Measurements from ENCODE around the gene ELP2. TPM values are rescaled to one million over a fixed set of nuclear protein-coding genes. Genes with fewer than 3 reads are reported as not detected.

Gene ELP2
- total and polyA plus RNA-seq, 4 donors: 38.1 to 99.3 (median 73.5) TPM

DNA sequence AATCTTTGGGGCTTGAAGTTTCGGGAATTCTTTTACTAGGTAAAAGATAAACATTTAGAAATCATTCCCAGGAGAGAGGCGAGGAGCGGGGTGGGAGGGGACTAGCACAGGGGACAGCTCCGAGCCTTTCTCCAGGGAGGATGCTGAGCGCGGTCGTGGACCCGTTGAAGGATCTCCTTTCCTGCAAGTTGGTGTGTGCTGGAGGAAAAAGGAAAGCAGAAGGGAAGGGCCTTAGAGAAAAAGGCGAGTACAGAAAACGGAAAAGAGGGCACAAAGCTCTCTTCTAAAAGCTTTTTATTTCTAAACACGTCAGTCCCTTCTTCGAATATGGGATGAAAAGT, 1.2 kb upstream of the ELP2 start:
- Histone ChIP-seq H3K4me3 (ENCODE audit: low read length in 2 of 2) (peak overlapping the region; percentile 58 to 71), H3K27ac (ENCODE audit: low read depth in 1 of 2, low read length in 2 of 2) (no peak overlapping the region), H3K27me3 (ENCODE audit: control insufficient read depth in 1 of 2, insufficient read depth in 2 of 2, low read length in 1 of 2) (no peaks in the 10 kb centered on the region), H3K9me3 (ENCODE audit: control insufficient read depth, low read length) (no peaks in the 10 kb centered on the region), H3K4me1 (ENCODE audit: control insufficient read depth in 1 of 2, insufficient read depth in 2 of 2, low read length in 2 of 2) (peaks cover 0 to 2% of the 10 kb centered on the region in 2 donors), H3K36me3 (ENCODE audit: control insufficient read depth in 1 of 2, insufficient read depth in 2 of 2, low read length in 1 of 2) (no peaks in the 10 kb centered on the region)
- DNase-seq (no peak), ATAC-seq (ENCODE audit: low FRiP score) (no peak)
- WGBS, 2 donors: 0% methylated on average over 12 of the region's 12 CpGs
- intact Hi-C loops (cut with DNase I): no loop called here

DNA sequence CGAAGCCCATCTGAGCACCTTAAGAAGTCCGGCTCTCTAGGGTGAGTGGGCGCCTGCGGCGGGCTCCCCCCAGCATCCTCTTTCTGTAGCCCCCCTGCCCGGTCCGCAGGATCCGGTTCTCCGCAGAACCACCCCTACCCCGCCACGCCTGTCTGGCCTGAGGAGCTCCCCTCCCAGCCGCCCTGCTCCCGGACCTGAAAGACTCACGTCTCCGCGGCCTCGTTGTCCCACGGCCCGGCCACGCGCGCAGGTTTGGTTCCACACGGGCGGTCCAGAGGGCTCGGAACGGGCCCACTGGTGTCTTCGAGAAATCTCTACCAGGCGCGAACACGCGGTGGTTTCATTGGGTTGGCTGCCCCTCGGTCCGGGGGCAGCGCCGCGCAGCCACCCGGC, 796 bp upstream of the ELP2 start:
- H3K27ac ChIP-seq (ENCODE audit: low read depth in 1 of 2, low read length in 2 of 2): peak overlapping the region in 1 of 2 donors; percentile 49
- H3K27me3 ChIP-seq (ENCODE audit: control insufficient read depth in 1 of 2, insufficient read depth in 2 of 2, low read length in 1 of 2): no peaks in the 10 kb centered on the region
- WGBS, 2 donors: 0 to 1% methylated on average over 35 to 37 of the region's 37 CpGs
- H3K36me3 ChIP-seq (ENCODE audit: control insufficient read depth in 1 of 2, insufficient read depth in 2 of 2, low read length in 1 of 2): no peaks in the 10 kb centered on the region
- intact Hi-C loops (cut with DNase I): no loop called here
- ATAC-seq (ENCODE audit: low FRiP score): no peak
- no peak for DNase-seq
- H3K9me3 ChIP-seq (ENCODE audit: control insufficient read depth, low read length): no peaks in the 10 kb centered on the region
- peaks cover 0 to 2% of the 10 kb centered on the region in 2 donors for H3K4me1 ChIP-seq (ENCODE audit: control insufficient read depth in 1 of 2, insufficient read depth in 2 of 2, low read length in 2 of 2)
- H3K4me3 ChIP-seq (ENCODE audit: low read length in 2 of 2): peak overlapping the region; percentile 58 to 71

DNA sequence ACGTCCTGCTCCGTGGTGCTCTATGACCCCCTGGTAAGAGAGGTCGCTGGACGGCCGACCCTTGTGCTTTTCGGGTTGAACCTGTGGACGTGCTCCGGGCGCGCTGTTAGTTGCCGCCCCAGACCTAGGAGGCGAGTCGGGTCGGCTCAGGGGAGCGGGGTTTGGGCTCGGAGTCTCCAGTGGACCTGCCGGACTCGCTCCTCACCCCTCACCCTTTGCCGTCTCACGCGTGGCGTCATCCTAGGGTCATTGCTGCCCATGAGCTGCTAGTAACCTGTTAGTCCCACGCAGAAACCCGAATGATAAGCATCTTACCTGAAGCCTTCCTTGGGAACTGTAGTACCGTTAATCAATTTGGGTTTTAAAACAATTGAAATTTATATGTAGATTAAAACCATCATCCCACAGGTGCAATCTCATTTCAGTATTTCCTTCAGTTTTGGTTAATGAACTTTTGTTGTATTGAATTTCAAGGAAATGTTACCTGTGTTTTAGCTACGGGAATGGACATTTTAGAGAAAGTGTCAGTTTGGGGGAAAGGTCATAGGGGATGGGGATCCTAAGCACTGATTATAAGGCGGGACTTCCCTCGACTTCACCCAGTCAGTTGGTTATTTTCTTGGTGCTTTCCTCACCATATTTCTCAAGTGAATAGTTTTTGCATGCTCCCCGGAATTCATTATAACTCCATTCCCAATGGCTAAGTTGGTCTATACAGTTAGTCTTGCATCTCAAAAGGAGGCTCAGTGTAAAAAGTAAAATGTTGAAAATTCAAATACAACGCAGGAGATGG, 536 bp downstream of the ELP2 start:
- Histone ChIP-seq H3K9me3 (ENCODE audit: control insufficient read depth, low read length) (no peaks in the 10 kb centered on the region), H3K27me3 (ENCODE audit: control insufficient read depth in 1 of 2, insufficient read depth in 2 of 2, low read length in 1 of 2) (no peaks in the 10 kb centered on the region), H3K4me3 (ENCODE audit: low read length in 2 of 2) (peak overlapping the region; percentile 46 to 71), H3K27ac (ENCODE audit: low read depth in 1 of 2, low read length in 2 of 2) (no peak overlapping the region), H3K36me3 (ENCODE audit: control insufficient read depth in 1 of 2, insufficient read depth in 2 of 2, low read length in 1 of 2) (no peaks in the 10 kb centered on the region), H3K4me1 (ENCODE audit: control insufficient read depth in 1 of 2, insufficient read depth in 2 of 2, low read length in 2 of 2) (peaks cover 0 to 2% of the 10 kb centered on the region in 2 donors)
- no peak for ATAC-seq (ENCODE audit: low FRiP score)
- 2 to 3% methylated on average over 30 of the region's 30 CpGs for WGBS, 2 donors
- DNase-seq: no peak
- intact Hi-C loops (cut with DNase I): loop anchor here in 1 of 2 donors (10.0 kb wide), 1 partner anchor 115 kb away; no protein-coding TSS in a partner anchor

- H3K4me1 ChIP-seq (ENCODE audit: control insufficient read depth in 1 of 2, insufficient read depth in 2 of 2, low read length in 2 of 2): peaks cover 0 to 2% of the 10 kb centered on the region in 2 donors
- H3K27ac ChIP-seq (ENCODE audit: low read depth in 1 of 2, low read length in 2 of 2): no peak overlapping the region
Observed at GRCh38 chr18:36130883-36131653, 1.4 kb downstream of the ELP2 start.

DNA sequence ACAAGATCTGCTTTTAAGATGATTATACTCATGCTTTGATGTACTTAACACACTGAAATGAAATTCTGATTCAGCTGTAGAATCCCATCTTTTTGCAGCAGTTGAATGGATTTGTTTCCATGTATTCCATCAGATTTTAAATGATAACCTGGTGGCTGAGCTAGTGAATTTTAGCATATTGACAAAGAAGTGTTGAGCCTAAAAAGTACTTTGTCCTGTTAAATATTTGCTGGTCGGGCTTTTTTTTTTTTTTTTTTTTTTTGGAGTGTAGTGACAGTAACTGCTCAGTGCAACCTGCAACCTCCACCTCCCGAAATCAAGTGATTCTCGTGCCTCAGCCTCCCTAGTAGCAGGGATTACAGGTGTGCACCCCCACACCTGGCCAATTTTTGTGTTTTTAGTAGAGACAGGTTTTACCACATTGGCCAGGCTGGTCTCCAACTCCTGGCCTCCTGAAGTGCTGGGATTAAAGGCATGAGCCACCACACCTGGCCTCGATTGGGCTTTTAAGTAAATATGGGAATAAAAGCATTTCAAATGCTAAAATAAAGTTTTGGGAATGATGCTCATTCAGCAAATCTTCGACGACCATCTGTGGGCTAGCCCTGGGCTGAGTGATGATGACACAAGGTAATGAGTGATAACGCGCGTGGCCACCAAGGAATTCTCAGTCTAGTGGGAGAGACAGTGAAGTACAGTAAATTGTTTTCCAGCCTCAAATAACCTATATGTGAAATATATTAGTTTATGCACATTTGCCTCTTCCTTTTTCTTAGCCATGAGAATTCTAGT, 2.2 kb downstream of the ELP2 start:
- WGBS, 2 donors: 88 to 90% methylated on average over 9 of the region's 9 CpGs
- DNase-seq (no peak), ATAC-seq (ENCODE audit: low FRiP score) (no peak)
- H3K36me3 ChIP-seq (ENCODE audit: control insufficient read depth in 1 of 2, insufficient read depth in 2 of 2, low read length in 1 of 2): no peaks in the 10 kb centered on the region
- H3K4me1 ChIP-seq (ENCODE audit: control insufficient read depth in 1 of 2, insufficient read depth in 2 of 2, low read length in 2 of 2): peaks cover 0 to 2% of the 10 kb centered on the region in 2 donors
- intact Hi-C loops (cut with DNase I): loop anchor here in 1 of 2 donors (10.0 kb wide), 1 partner anchor 117 kb away; no protein-coding TSS in a partner anchor
- no peak overlapping the region for H3K4me3 ChIP-seq (ENCODE audit: low read length in 2 of 2)
- H3K27ac ChIP-seq (ENCODE audit: low read depth in 1 of 2, low read length in 2 of 2): no peak overlapping the region
- H3K27me3 ChIP-seq (ENCODE audit: control insufficient read depth in 1 of 2, insufficient read depth in 2 of 2, low read length in 1 of 2): no peaks in the 10 kb centered on the region
- no peaks in the 10 kb centered on the region for H3K9me3 ChIP-seq (ENCODE audit: control insufficient read depth, low read length)

More at GRCh38 chr18:36130883-36131653, 1.4 kb downstream of the ELP2 start:
- DNase-seq (no peak), ATAC-seq (ENCODE audit: low FRiP score) (no peak)
- WGBS, 2 donors: 88 to 90% methylated on average over 26 of the region's 26 CpGs
- peak overlapping the region in 1 of 2 donors; percentile 71 for H3K4me3 ChIP-seq (ENCODE audit: low read length in 2 of 2)
- no peaks in the 10 kb centered on the region for H3K36me3 ChIP-seq (ENCODE audit: control insufficient read depth in 1 of 2, insufficient read depth in 2 of 2, low read length in 1 of 2)
- H3K27me3 ChIP-seq (ENCODE audit: control insufficient read depth in 1 of 2, insufficient read depth in 2 of 2, low read length in 1 of 2): no peaks in the 10 kb centered on the region
- no peaks in the 10 kb centered on the region for H3K9me3 ChIP-seq (ENCODE audit: control insufficient read depth, low read length)
- intact Hi-C loops (cut with DNase I): loop anchor here in 1 of 2 donors (10.0 kb wide), 1 partner anchor 116 kb away; no protein-coding TSS in a partner anchor

DNA sequence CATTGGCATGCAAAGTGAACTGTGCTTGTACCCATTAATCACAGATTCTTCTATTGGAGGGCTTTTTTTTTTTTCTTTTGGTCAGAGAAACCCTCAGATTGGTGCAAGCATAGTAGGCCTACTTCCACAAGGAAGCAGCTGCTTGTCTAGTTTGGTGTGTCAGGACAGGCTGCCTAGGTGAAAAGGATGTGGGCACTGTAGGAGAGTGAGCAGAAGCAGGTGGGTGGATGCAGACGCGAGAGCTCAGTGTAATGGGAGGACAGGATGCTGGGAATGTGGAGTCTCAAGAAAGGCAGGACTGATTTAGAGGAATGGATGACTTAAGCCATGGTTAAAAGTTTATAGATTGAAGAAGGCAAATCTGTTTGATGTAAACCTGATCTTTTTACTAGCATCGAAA, 3.1 kb downstream of the ELP2 start:
- H3K9me3 ChIP-seq (ENCODE audit: control insufficient read depth, low read length): no peaks in the 10 kb centered on the region
- DNase-seq (no peak), ATAC-seq (ENCODE audit: low FRiP score) (no peak)
- H3K27ac ChIP-seq (ENCODE audit: low read depth in 1 of 2, low read length in 2 of 2): no peak overlapping the region
- 80 to 84% methylated on average over 3 of the region's 3 CpGs for WGBS, 2 donors
- peaks cover 0 to 2% of the 10 kb centered on the region in 2 donors for H3K4me1 ChIP-seq (ENCODE audit: control insufficient read depth in 1 of 2, insufficient read depth in 2 of 2, low read length in 2 of 2)
- H3K4me3 ChIP-seq (ENCODE audit: low read length in 2 of 2): no peak overlapping the region
- H3K27me3 ChIP-seq (ENCODE audit: control insufficient read depth in 1 of 2, insufficient read depth in 2 of 2, low read length in 1 of 2): no peaks in the 10 kb centered on the region
- intact Hi-C loops (cut with DNase I): loop anchor here in 1 of 2 donors (10.0 kb wide), 1 partner anchor 118 kb away; no protein-coding TSS in a partner anchor
- peaks cover 0 to 1% of the 10 kb centered on the region in 2 donors for H3K36me3 ChIP-seq (ENCODE audit: control insufficient read depth in 1 of 2, insufficient read depth in 2 of 2, low read length in 1 of 2)

- WGBS, 2 donors: 95 to 96% methylated on average over 1 of the region's 1 CpG
- Histone ChIP-seq H3K27ac (ENCODE audit: low read depth in 1 of 2, low read length in 2 of 2) (no peak overlapping the region), H3K9me3 (ENCODE audit: control insufficient read depth, low read length) (no peaks in the 10 kb centered on the region), H3K4me3 (ENCODE audit: low read length in 2 of 2) (no peak overlapping the region), H3K27me3 (ENCODE audit: control insufficient read depth in 1 of 2, insufficient read depth in 2 of 2, low read length in 1 of 2) (no peaks in the 10 kb centered on the region), H3K36me3 (ENCODE audit: control insufficient read depth in 1 of 2, insufficient read depth in 2 of 2, low read length in 1 of 2) (peaks cover 0 to 6% of the 10 kb centered on the region in 2 donors), H3K4me1 (ENCODE audit: control insufficient read depth in 1 of 2, insufficient read depth in 2 of 2, low read length in 2 of 2) (no peaks in the 10 kb centered on the region)
- intact Hi-C loops (cut with DNase I): loop anchor here in 1 of 2 donors (5.0 to 10.0 kb wide), 2 partner anchors 42 to 120 kb away; no protein-coding TSS in a partner anchor
- DNase-seq: no peak
- ATAC-seq (ENCODE audit: low FRiP score): no peak
Observed at GRCh38 chr18:36135264-36135663, 5.6 kb downstream of the ELP2 start.

- H3K9me3 ChIP-seq (ENCODE audit: control insufficient read depth, low read length): no peaks in the 10 kb centered on the region
- peaks cover 0 to 8% of the 10 kb centered on the region in 2 donors for H3K36me3 ChIP-seq (ENCODE audit: control insufficient read depth in 1 of 2, insufficient read depth in 2 of 2, low read length in 1 of 2)
- 91 to 93% methylated on average over 5 of the region's 5 CpGs for WGBS, 2 donors
- intact Hi-C loops (cut with DNase I): loop anchor here in 1 of 2 donors (5.0 to 10.0 kb wide), 2 partner anchors 38 to 124 kb away; no protein-coding TSS in a partner anchor
- no peak overlapping the region for H3K4me3 ChIP-seq (ENCODE audit: low read length in 2 of 2)
- ATAC-seq (ENCODE audit: low FRiP score) (no peak), DNase-seq (no peak)
- no peak overlapping the region for H3K27ac ChIP-seq (ENCODE audit: low read depth in 1 of 2, low read length in 2 of 2)
- no peaks in the 10 kb centered on the region for H3K4me1 ChIP-seq (ENCODE audit: control insufficient read depth in 1 of 2, insufficient read depth in 2 of 2, low read length in 2 of 2)
- no peaks in the 10 kb centered on the region for H3K27me3 ChIP-seq (ENCODE audit: control insufficient read depth in 1 of 2, insufficient read depth in 2 of 2, low read length in 1 of 2)
Observed at GRCh38 chr18:36139245-36139644, 9.5 kb downstream of the ELP2 start.
